GM20000 (cell line): ENCODE measurements around the gene UBR2.

Experiments
- DNase-seq: peaks from one replicate; pipeline ENCODE4 v3.0.0; 2012; ENCODE audit warnings: low spot score
- CTCF ChIP-seq: IDR thresholded peaks from 2 replicates; pipeline ENCODE4 v1.5.1; 2012; ENCODE audit warnings: mild to moderate bottlenecking, control low read depth; ENCODE audit errors: extremely low read depth, missing control alignments

The UBR2 gene

GRCh38 chr6:42563697-42564505 is at the start of gene UBR2:
Gene UBR2 (plus strand): TSS chr6:42564029. CDS start chr6:42564320, 291 bp downstream.
- peak; percentile 92 for DNase-seq
- no peak for TF ChIP-seq CTCF

GRCh38 chr6:42514745-42515144 is 49.1 kb upstream of the UBR2 start:
- no peak for TF ChIP-seq CTCF
- no peak for DNase-seq

- no peak for DNase-seq
- no peak for TF ChIP-seq CTCF
Observed at GRCh38 chr6:42519779-42520178, 44.0 kb upstream of the UBR2 start.

- TF ChIP-seq CTCF: no peak
- peak; percentile 25 for DNase-seq
Observed at GRCh38 chr6:42520786-42521607, 42.8 kb upstream of the UBR2 start.

- DNase-seq: no peak
- TF ChIP-seq CTCF: no peak
Observed at GRCh38 chr6:42522036-42522435, 41.8 kb upstream of the UBR2 start.

GRCh38 chr6:42522942-42523814 is 40.7 kb upstream of the UBR2 start:
- no peak for TF ChIP-seq CTCF
- no peak for DNase-seq

GRCh38 chr6:42525206-42525605 is 38.6 kb upstream of the UBR2 start:
- TF ChIP-seq CTCF: no peak
- no peak for DNase-seq
